Left ventricle myocardium inferior (tissue), 1 donor: Measurements from ENCODE around the gene RGS9. TPM values are rescaled to one million over a fixed set of nuclear protein-coding genes. Genes with fewer than 3 reads are reported as not detected.

Experiments used
- DNase-seq: peaks from one replicate; pipeline ENCODE4 v3.0.0-alpha.2; 2020
- H3K27ac ChIP-seq: fragments of 200-600 bp; replicated peaks from 2 replicates; pipeline ENCODE4 v1.8.0; 2021
- H3K27me3 ChIP-seq: fragments of 200-600 bp; 2 replicates; pipeline ENCODE4 v1.8.0; 2021; ENCODE audit warnings: low read depth
- H3K36me3 ChIP-seq: fragments of 200-600 bp; 2 replicates; pipeline ENCODE4 v1.8.0; 2021
- H3K4me1 ChIP-seq: fragments of 200-600 bp; 2 replicates; pipeline ENCODE4 v1.8.0; 2021
- H3K4me3 ChIP-seq: fragments of 200-600 bp; 2 replicates; pipeline ENCODE4 v1.8.0; 2021; ENCODE audit warnings: mild to moderate bottlenecking, moderate library complexity
- H3K9me3 ChIP-seq: fragments of 200-600 bp; replicated peaks from 2 replicates; pipeline ENCODE4 v1.8.0; 2021
- CTCF ChIP-seq: fragments of 200-600 bp; IDR thresholded peaks from 2 replicates; pipeline ENCODE4 v1.8.0; 2021; ENCODE audit warnings: antibody characterized with exemption, mild to moderate bottlenecking, borderline replicate concordance
- intact Hi-C: fragments of 100-400 bp; cut with micrococcal nuclease; formaldehyde crosslinking; loops from one replicate; pipeline ENCODE4 v1.11.0; 2022
- total RNA-seq: library from RNA; stranded (reverse); fragmentation: NEBNext Ultra II Directional; extraction: Animal tissue kit (Norgen Biotek cat#: 25700); gene quantifications from one replicate; pipeline ENCODE4 v1.2.1, GENCODE V29; 2021
- donor health status: DM: no; HTN: yes; CAD: no; lungs with severe emphysema.

Gene RGS9
- total RNA-seq, 1 donor from 2014 or later: 1.6 TPM

- intact Hi-C loops: no loop called here
- H3K27me3 ChIP-seq: peaks cover 64% of the 10 kb centered on the region
Measured at GRCh38 chr17:65139101-65139764, 2.1 kb downstream of the RGS9 start.

DNA sequence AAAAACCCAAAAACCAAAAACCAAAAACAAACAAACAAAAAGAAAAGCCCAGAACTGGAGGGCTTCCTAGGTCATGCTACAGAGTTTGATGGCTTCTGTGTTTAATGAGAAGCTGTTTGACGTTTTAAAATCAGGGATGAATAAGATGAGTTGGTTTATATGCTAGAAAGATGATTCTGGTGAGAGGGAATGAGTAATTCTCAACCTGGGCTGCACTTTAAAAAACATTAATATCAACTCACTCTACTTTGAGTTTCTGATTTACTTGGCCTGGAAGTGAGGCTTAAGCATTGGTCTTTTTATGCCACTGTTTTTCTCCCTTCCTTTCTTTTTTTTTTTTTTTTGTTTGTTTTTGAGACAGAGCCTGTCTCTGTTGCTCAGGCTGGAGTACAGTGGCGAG, 5.1 kb downstream of the RGS9 start:
- intact Hi-C loops: no loop called here
- H3K4me3 ChIP-seq: no peak overlapping the region
- H3K4me1 ChIP-seq: peaks cover 9% of the 10 kb centered on the region
- TF ChIP-seq CTCF: no peak
- H3K36me3 ChIP-seq: no peaks in the 10 kb centered on the region
- no peaks in the 10 kb centered on the region for H3K9me3 ChIP-seq
- no peak for DNase-seq
- H3K27me3 ChIP-seq: peaks cover 91% of the 10 kb centered on the region
- no peak overlapping the region for H3K27ac ChIP-seq

More at GRCh38 chr17:65139101-65139764, 2.1 kb downstream of the RGS9 start:
- TF ChIP-seq CTCF: no peak
- no peak overlapping the region for H3K4me3 ChIP-seq
- H3K36me3 ChIP-seq: no peaks in the 10 kb centered on the region
- no peaks in the 10 kb centered on the region for H3K9me3 ChIP-seq
- H3K27ac ChIP-seq: no peak overlapping the region
- no peak for DNase-seq
- H3K4me1 ChIP-seq: peaks cover 13% of the 10 kb centered on the region

DNA sequence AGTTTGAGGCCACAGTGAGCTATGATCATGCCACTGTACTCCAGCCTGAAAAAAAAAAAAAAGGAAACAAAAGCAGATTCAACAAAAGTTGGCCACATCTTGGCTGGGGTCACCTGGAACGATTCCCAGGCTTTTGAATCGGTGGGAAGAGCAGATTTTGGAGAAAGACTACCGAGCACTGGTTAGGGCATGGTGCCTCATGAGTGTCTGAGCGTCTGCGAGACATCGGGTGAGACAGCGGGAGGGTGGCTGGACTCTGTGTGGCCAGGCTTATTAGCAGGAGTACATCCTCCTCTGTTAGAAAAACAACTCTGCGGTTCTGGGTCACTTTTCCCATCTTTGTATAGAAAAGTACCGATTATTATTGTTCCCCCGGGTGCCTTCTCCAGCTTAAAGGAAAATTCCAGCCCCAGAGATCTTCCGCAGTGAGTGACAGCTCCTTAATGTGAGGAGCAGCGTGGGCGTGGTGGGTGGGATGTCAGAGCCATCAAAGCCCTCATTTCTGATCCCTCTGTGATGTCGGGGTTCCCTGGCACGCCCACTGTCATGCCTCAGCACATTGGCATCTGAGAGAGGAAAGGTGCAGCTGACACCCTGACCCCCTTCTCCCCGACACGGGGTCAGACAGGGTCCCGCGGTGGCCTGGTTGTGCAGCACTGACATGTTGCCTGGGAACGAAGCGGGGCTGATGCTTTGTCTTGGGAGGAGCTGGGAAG, 6.9 kb downstream of the RGS9 start:
- H3K4me3 ChIP-seq: no peak overlapping the region
- H3K27me3 ChIP-seq: peaks cover 80% of the 10 kb centered on the region
- intact Hi-C loops: no loop called here
- H3K27ac ChIP-seq: no peak overlapping the region
- H3K9me3 ChIP-seq: no peaks in the 10 kb centered on the region
- no peaks in the 10 kb centered on the region for H3K36me3 ChIP-seq
- no peak for TF ChIP-seq CTCF
- no peak for DNase-seq
- no peaks in the 10 kb centered on the region for H3K4me1 ChIP-seq

GRCh38 chr17:65145743-65146142, 8.6 kb downstream of the RGS9 start:
- Histone ChIP-seq H3K4me3 (no peak overlapping the region), H3K27me3 (peaks cover 74% of the 10 kb centered on the region), H3K4me1 (no peaks in the 10 kb centered on the region), H3K36me3 (no peaks in the 10 kb centered on the region), H3K9me3 (no peaks in the 10 kb centered on the region), H3K27ac (no peak overlapping the region)
- no peak for TF ChIP-seq CTCF
- no peak for DNase-seq
- intact Hi-C loops: no loop called here

GRCh38 chr17:65147955-65148354, 10.8 kb downstream of the RGS9 start:
- no peaks in the 10 kb centered on the region for H3K9me3 ChIP-seq
- intact Hi-C loops: no loop called here
- H3K36me3 ChIP-seq: no peaks in the 10 kb centered on the region
- no peak overlapping the region for H3K4me3 ChIP-seq
- DNase-seq: no peak
- peaks cover 69% of the 10 kb centered on the region for H3K27me3 ChIP-seq
- TF ChIP-seq CTCF: no peak
- H3K4me1 ChIP-seq: no peaks in the 10 kb centered on the region
- no peak overlapping the region for H3K27ac ChIP-seq
